Esophagus muscularis mucosa (tissue), 3 donors: ENCODE measurements around the gene RTCA.

Experiments used
- CTCF ChIP-seq, 3 experiments: fragments of 200-600 bp in 2 of 3; fragments of 450-650 bp in 1 of 3; sonication (generic) in 2 of 3; IDR thresholded peaks; one replicate each; pipeline ENCODE4 v1.5.1; 2017 to 2019; ENCODE audit warnings: antibody characterized with exemption in 3 of 3, mild to moderate bottlenecking in 2 of 3, moderate library complexity in 1 of 3
- POLR2A ChIP-seq: fragments of 450-650 bp; IDR thresholded peaks from one replicate; pipeline ENCODE4 v1.6.1; 2017; ENCODE audit warnings: antibody characterized with exemption, moderate library complexity, mild to moderate bottlenecking, low read depth

- TF ChIP-seq CTCF (IDR thresholded peaks at IDR 0.05) (no peak), POLR2A (no peak)
Measured at GRCh38 chr1:100217834-100218233, 48.2 kb upstream of the RTCA start.
